Panc1 (cell line): ENCODE measurements around the gene ADAMTS2. TPM values are rescaled to one million over a fixed set of nuclear protein-coding genes. Genes with fewer than 3 reads are reported as not detected.

ENCODE experiments used
- ATAC-seq: fragments of 200-7000 bp; cut with Tn5 transposase; 2 replicates; pipeline ENCODE4 v1.9.1; 2020; ENCODE audit warnings: mild to moderate bottlenecking, moderate library complexity
- BruUV-seq: library from RNA; stranded (reverse); fragments of 400-500 nt; replicated peaks from 2 replicates; lab custom pipeline; 2021; lab: Mats Ljungman, UMichigan
- CTCF ChIA-PET: fragments of 300-600 bp; sonication (Branson Sonifier 250); formaldehyde crosslinking; loops from one replicate; lab custom pipeline; 2022; ENCODE audit warnings: antibody characterized with exemption; lab: Charles Lee
- POLR2A ChIA-PET: fragments of 300-600 bp; sonication (Branson Sonifier 250); formaldehyde crosslinking; loops from one replicate; lab custom pipeline; 2022; ENCODE audit warnings: antibody characterized with exemption; lab: Charles Lee
- DNase-seq: peaks from one replicate; pipeline ENCODE4 v3.0.0-alpha.2; 2010; ENCODE audit warnings: low read depth, low spot score
- H3K27ac ChIP-seq: 2 replicates; pipeline ENCODE4 v1.5.1; 2011; ENCODE audit warnings: mild to moderate bottlenecking, low read length, inconsistent platforms
- H3K27me3 ChIP-seq: fragments of 200-500 bp; sonication (Bioruptor generic); 2 replicates; pipeline ENCODE4 v1.6.0; 2014; ENCODE audit warnings: low read length, inconsistent platforms; ENCODE audit not compliant: control insufficient read depth, insufficient read depth
- H3K36me3 ChIP-seq: fragments of 200-500 bp; sonication (Bioruptor generic); 2 replicates; pipeline ENCODE4 v1.5.1; 2014; ENCODE audit warnings: inconsistent platforms, mild to moderate bottlenecking, low read length, moderate library complexity; ENCODE audit not compliant: control insufficient read depth, insufficient read depth
- H3K4me1 ChIP-seq: 2 replicates; pipeline ENCODE4 v1.5.1; 2011; ENCODE audit warnings: inconsistent platforms, mild to moderate bottlenecking, low read length, moderate library complexity; ENCODE audit not compliant: control insufficient read depth, insufficient read depth
- H3K4me3 ChIP-seq, 2 experiments: 2 replicates each; pipeline ENCODE4 v1.5.1; 2011 to 2012; ENCODE audit warnings: low read depth in 2 of 2, low read length in 2 of 2, mild to moderate bottlenecking in 2 of 2, inconsistent platforms in 1 of 2, moderate library complexity in 1 of 2
- H3K9me3 ChIP-seq: fragments of 200-500 bp; sonication (Bioruptor generic); 2 replicates; pipeline ENCODE4 v1.5.1; 2014; ENCODE audit warnings: low read depth, mild to moderate bottlenecking, inconsistent platforms, low read length, moderate library complexity; ENCODE audit not compliant: control insufficient read depth, insufficient read depth
- CTCF ChIP-seq: fragments of 450-650 bp; IDR thresholded peaks from 2 replicates; pipeline ENCODE4 v1.5.1; 2017; ENCODE audit warnings: mild to moderate bottlenecking
- POLR2AphosphoS5 ChIP-seq: IDR thresholded peaks from 2 replicates; pipeline ENCODE4 v1.6.1; 2012; ENCODE audit warnings: mild to moderate bottlenecking, low read depth, low read length, moderate library complexity
- REST ChIP-seq, 2 experiments: IDR thresholded peaks; 2 replicates each; pipeline ENCODE4 v1.6.1; 2011 to 2012; ENCODE audit warnings: low read depth in 2 of 2, control low read depth in 1 of 2, low read length in 1 of 2, mild to moderate bottlenecking in 1 of 2, moderate library complexity in 1 of 2; ENCODE audit not compliant: insufficient read depth in 1 of 2
- SIN3A ChIP-seq: IDR thresholded peaks from 2 replicates; pipeline ENCODE4 v1.6.1; 2012; ENCODE audit warnings: low read depth, mild to moderate bottlenecking, low read length, moderate library complexity, borderline replicate concordance; ENCODE audit not compliant: insufficient read depth
- TCF7L2 ChIP-seq: IDR thresholded peaks from 2 replicates; pipeline ENCODE4 v1.6.1; 2011; ENCODE audit warnings: mild to moderate bottlenecking, low read depth, low read length, inconsistent platforms
- in situ Hi-C: cut with HindIII; loops from 2 replicates; pipeline ENCODE4 v1.10.0; 2016; ENCODE audit warnings: low sequenced_read_pairs, low pct_unique_long_range_greater_than_20kb
- intact Hi-C: fragments of 100-400 bp; cut with micrococcal nuclease; formaldehyde crosslinking; loops from one replicate; pipeline ENCODE4 v1.10.0; 2022; ENCODE audit not compliant: unreplicated experiment
- total RNA-seq: library from RNA; stranded (reverse); gene quantifications from one replicate; pipeline ENCODE4 v1.2.1, GENCODE V29; 2021; ENCODE audit not compliant: unreplicated experiment

The ADAMTS2 gene
- total RNA-seq, 1 experiment from 2014 or later: 0.13 TPM

GRCh38 chr5:179310439-179311090, 34.7 kb downstream of the ADAMTS2 start:
- Histone ChIP-seq H3K27me3 (no peaks in the 10 kb centered on the region), H3K9me3 (no peaks in the 10 kb centered on the region), H3K4me1 (no peaks in the 10 kb centered on the region), H3K36me3 (no peaks in the 10 kb centered on the region), H3K27ac (no peak overlapping the region), H3K4me3 (no peak overlapping the region)
- TF ChIP-seq TCF7L2: no peak
- TF ChIP-seq SIN3A: no peak
- TF ChIP-seq CTCF: no peak
- no peak for TF ChIP-seq POLR2AphosphoS5
- no peak for DNase-seq
- CTCF ChIA-PET: no interaction called here
- intact Hi-C loops (no loop called here), in situ Hi-C loops (no loop called here)
- POLR2A ChIA-PET: no interaction called here
- ATAC-seq: no peak
- no TSS peak for BruUV-seq

GRCh38 chr5:179309751-179310320, 35.4 kb downstream of the ADAMTS2 start:
- intact Hi-C loops (no loop called here), in situ Hi-C loops (no loop called here)
- H3K4me1 ChIP-seq: no peaks in the 10 kb centered on the region
- ChIA-PET CTCF (no interaction called here), POLR2A (interaction anchor here (0.7 kb wide), 1 partner anchor 1636 kb away, joined by 19 read pairs; no protein-coding TSS in a partner anchor)
- no peak for ATAC-seq
- TF ChIP-seq SIN3A (no peak), TCF7L2 (no peak), POLR2AphosphoS5 (no peak), REST (IDR thresholded peaks at IDR 0.05; ENCODE audit: insufficient read depth in 1 of 2, low read depth in 2 of 2, low read length in 1 of 2) (no peak), CTCF (no peak)
- H3K27ac ChIP-seq: no peak overlapping the region
- DNase-seq: no peak
- H3K36me3 ChIP-seq: no peaks in the 10 kb centered on the region
- no TSS peak for BruUV-seq
- no peak overlapping the region for H3K4me3 ChIP-seq
- peaks cover 2% of the 10 kb centered on the region; the same call in 1 of the 2 replicates for H3K27me3 ChIP-seq
- no peaks in the 10 kb centered on the region for H3K9me3 ChIP-seq
